ENCODE data around the gene NAGLU.
"Not testable (repeated sequence)": the region's sequence is repeated elsewhere in the genome, so short reads cannot be mapped to it uniquely, and the experiment has no call there.

The NAGLU gene

DNA sequence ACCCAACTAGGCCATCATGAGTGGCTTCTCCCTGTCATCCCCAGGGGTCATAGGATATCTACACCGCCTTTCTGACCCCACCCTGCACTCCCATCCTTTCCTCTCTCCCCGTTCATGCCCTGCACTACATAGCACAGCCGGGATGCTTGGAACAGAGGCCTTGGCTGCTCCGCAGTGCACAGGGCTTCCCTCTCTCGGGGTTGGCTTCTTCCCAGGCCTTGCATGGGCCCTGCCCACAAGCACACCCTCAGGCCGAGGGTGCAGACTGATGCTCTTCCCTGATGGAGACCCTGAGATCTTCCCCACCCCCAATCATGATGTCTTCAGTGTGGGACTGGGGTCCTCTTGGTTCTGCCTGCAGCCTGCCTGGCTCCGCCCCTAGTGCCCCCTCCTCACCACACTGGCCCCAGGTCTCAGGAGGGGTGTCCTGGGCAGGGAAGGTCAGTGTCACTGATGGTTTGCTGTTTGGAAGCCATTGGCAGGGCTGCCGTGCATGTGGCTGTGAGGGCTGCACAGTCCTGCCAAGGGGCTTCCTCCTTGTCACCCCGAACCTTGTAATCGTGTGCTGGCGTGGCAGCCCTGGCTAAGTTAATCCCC, 14.3 kb upstream of the NAGLU start:
- DNase-seq: no peak

DNA sequence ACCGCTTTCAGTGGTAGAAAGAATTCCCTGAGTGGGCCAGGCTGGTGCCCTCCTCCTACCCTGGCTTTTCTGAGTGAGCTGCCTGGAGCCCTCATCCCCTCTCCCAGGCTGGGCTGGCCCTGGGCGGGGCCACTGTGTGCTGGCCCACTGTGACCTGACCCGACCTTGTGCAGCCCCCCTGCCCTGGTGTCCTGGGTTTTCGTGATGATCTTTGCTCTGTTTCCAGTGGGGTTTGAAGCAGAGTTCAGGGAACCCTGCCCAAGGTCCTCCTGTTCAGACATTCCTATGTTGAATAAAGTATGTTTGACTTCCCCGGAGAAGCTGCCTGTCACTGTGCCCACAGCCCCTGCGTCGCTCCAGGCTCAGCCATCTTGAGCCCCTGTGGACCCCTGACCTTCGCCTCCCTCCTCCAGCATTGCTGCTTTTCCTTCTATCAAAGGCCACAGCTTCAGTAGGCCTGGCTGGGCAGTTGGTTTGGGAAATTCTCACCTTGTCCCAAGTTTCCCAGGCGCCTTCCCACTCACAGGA, 13.7 kb upstream of the NAGLU start:
- DNase-seq: no peak

GRCh38 chr17:42522798-42523278, 13.2 kb upstream of the NAGLU start:
- DNase-seq: no peak

GRCh38 chr17:42525221-42525620, 10.8 kb upstream of the NAGLU start:
- DNase-seq: no peak

DNA sequence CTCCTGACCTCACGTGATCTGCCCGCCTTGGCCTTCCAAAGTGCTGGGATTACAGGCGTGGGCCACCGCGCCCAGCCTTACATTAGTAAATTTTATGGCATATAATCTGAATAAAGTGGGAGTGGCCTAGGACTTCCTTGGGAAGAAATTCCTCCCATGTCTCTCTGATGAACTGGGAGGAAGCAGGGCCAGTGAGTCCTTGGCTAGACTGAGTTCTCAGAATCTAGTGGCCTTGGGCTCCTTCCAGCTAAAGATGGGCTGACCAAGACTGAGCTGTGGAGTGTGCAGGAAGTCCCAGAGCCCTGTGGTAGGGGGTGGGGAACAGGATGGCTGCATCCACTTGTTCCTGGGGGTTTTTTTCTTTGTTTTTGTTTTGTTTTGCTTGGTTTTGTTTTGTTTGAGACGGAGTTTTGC, 10.0 kb upstream of the NAGLU start:
- no peak for DNase-seq

- DNase-seq: no peak
Observed at GRCh38 chr17:42527932-42528331, 8.1 kb upstream of the NAGLU start.

DNA sequence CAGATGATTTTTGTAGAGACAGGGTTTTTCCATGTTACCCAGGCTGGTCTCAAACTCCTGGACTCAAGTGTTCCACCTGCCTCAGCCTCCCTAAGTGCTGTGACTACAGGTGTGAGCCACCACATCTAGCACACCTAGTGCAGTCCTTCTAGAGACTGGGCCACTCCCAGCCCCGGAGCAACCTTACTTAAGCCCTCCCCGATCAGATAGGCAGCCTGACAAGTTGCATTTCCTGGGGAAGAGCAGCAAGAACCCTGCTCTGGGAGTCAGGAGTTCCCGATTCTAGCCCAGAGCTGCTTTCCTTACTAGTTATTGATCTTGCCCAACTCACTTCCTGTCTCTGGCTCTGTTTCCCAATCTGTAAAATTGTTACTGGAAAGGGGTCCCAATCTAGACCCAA, 7.0 kb upstream of the NAGLU start:
- DNase-seq: no peak

GRCh38 chr17:42530952-42531454, 5.0 kb upstream of the NAGLU start:
- no peak for DNase-seq

DNA sequence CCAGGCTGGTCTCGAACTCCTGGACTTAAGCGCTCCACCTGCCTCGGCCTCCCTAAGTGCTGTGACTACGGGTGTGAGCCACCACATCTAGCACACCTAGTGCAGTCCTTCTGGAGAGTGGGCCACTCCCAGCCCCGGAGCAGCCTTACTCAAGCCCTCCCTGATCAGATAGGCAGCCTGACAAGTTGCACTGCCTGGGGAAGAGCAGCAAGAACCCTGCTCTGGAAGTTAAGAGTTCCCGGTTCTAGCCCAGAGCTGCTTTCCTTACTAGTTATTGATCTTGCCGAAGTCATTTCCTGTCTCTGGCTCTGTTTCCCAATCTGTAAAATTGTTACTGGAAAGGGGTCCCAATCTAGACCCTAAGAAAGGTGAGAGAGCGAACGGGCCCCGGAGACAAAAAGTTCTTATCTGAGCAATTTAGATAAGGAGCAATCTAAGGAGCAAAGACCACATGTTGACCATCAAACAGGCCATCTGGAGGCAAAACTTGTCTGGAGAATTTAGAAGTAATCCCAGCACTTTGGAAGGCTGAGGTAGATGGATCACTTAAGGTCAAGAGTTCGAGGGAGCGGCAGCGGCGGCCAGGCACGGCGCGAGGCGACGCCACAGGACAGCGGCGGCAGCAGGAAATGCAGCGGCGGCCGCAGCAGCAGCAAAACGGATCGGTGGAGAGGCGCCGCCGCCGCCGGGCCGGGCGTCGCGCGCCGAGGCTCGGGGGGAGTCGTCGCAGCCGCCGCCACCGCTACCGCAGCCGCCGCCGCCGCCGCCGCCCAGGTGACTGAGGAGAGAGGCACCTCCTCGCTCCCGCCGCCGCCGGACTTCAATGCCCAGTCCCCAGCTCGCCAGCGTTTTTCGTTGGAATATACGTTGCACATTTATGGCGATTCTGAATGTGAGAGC, 4.3 kb upstream of the NAGLU start:
- peak; percentile 28 for DNase-seq

- DNase-seq: no peak
Observed at GRCh38 chr17:42535155-42536047, 640 bp upstream of the NAGLU start.

- DNase-seq: peak; percentile 51
Observed at GRCh38 chr17:42536372-42537155, 523 bp downstream of the NAGLU start.

DNA sequence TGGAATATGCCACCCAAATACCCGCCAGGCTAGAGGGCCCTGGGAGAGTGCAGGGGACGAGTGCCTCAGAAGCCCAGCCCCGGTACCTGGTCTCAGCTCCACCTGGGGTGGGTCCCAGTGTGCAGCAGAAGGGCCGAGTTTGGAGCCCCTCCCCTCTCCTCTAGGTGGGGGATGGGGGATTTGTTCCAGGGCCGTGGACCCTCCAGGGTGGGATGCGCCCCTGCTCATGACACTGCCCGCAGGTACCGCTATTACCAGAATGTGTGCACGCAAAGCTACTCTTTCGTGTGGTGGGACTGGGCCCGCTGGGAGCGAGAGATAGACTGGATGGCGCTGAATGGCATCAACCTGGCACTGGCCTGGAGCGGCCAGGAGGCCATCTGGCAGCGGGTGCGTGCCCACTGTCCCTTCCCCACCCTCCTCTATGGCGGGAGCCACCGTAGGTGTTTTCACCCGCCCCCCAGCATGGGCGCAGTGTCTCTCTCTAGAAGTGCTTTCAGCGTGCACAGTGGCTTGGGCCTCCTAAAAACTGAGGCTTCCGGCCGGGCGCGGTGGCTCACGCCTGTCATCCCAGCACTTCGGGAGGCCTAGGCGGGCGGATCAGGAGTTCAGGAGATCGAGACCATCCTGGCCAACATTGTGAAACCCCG, 1.2 kb downstream of the NAGLU start:
- DNase-seq: no peak

- no peak for DNase-seq
Observed at GRCh38 chr17:42537826-42538451, 1.9 kb downstream of the NAGLU start.

- DNase-seq: no peak
Observed at GRCh38 chr17:42538482-42538881, 2.4 kb downstream of the NAGLU start.

- not testable (repeated sequence) for DNase-seq
Observed at GRCh38 chr17:42540558-42540957, 4.5 kb downstream of the NAGLU start.

DNA sequence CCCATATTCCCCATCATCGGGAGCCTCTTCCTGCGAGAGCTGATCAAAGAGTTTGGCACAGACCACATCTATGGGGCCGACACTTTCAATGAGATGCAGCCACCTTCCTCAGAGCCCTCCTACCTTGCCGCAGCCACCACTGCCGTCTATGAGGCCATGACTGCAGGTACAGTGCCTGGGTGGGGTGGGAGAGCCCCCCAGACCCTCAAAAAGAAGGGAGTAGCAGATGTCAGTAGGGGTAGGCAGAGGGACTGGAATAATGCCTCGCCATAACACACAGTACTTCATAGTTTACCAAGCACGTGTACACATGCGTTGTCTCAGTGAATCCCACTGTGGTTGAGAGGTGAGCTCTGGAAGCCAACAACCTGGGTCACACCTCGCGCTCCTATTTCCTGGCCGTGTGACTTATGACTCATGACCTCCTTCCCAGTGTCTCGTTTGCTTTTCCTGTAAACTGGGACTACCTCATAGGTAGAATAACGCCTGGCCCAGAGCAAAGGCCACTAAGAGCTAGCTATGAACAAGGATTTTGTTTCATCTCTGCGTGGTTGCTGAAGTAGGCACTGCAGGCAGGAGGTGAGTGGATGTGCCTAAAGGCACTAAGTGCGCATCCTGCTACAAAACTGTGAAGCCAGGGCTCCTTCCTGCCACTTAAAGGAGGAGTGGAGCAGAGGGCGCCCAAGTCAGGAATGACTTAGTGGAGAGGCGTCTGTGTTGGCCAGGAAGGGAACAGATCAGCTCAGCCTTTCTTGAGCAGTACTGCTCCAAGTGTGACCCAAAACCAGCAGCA, 5.2 kb downstream of the NAGLU start:
- no peak for DNase-seq

DNA sequence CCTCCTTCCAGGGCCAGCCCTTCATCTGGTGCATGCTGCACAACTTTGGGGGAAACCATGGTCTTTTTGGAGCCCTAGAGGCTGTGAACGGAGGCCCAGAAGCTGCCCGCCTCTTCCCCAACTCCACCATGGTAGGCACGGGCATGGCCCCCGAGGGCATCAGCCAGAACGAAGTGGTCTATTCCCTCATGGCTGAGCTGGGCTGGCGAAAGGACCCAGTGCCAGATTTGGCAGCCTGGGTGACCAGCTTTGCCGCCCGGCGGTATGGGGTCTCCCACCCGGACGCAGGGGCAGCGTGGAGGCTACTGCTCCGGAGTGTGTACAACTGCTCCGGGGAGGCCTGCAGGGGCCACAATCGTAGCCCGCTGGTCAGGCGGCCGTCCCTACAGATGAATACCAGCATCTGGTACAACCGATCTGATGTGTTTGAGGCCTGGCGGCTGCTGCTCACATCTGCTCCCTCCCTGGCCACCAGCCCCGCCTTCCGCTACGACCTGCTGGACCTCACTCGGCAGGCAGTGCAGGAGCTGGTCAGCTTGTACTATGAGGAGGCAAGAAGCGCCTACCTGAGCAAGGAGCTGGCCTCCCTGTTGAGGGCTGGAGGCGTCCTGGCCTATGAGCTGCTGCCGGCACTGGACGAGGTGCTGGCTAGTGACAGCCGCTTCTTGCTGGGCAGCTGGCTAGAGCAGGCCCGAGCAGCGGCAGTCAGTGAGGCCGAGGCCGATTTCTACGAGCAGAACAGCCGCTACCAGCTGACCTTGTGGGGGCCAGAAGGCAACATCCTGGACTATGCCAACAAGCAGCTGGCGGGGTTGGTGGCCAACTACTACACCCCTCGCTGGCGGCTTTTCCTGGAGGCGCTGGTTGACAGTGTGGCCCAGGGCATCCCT, 7.4 kb downstream of the NAGLU start:
- DNase-seq: no peak

DNA sequence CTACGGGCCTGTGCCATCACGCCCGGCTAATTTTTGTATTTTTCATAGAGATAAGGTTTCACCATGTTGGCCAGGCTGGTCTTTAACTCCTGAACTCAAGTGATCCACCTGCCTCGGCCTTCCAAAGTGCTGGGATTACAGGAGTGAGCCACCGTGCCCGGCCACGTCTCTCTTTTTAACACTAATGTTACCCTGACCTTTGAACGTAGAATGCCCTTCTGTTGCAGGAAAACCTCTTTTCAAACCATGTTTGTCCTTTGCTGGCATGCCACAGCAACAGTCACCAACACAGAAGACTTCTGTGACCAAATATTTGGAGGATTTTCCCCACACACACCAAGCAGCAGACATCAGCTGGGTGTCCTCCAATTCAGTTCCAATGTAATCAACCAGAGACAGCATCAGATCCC, 8.8 kb downstream of the NAGLU start:
- DNase-seq: no peak

Data from activated CD4-positive, alpha-beta T cell treated with anti-CD3 and anti-CD28 coated beads for 1 hour (primary cell).